ENCODE data around the gene HMX1.

DNA sequence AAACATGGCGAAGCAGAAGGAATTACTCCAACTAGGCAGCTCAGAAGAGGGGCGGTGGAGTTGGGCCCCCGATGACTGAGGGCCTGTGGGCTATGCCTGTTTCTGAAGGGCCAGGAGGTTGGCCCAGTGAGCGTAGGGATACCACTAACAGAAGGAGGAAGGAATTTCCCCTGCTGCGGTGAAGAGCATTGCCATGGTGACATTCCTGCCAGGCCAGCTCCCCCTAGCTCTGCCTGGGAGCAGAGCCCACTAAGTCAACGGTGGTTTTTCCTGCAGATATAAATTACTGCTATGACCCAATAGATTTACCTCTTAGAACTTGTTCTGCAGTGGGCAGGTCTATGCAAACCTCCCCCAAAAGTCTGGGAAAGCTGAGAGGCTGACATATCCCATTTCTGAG lies 28.9 kb upstream of the HMX1 start:
- TF ChIP-seq, protein P1, sequence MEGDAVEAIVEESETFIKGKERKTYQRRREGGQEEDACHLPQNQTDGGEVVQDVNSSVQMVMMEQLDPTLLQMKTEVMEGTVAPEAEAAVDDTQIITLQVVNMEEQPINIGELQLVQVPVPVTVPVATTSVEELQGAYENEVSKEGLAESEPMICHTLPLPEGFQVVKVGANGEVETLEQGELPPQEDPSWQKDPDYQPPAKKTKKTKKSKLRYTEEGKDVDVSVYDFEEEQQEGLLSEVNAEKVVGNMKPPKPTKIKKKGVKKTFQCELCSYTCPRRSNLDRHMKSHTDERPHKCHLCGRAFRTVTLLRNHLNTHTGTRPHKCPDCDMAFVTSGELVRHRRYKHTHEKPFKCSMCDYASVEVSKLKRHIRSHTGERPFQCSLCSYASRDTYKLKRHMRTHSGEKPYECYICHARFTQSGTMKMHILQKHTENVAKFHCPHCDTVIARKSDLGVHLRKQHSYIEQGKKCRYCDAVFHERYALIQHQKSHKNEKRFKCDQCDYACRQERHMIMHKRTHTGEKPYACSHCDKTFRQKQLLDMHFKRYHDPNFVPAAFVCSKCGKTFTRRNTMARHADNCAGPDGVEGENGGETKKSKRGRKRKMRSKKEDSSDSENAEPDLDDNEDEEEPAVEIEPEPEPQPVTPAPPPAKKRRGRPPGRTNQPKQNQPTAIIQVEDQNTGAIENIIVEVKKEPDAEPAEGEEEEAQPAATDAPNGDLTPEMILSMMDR (IDR thresholded peaks at IDR 0.05): no peak
- TF ChIP-seq EZH2 (IDR thresholded peaks at IDR 0.05; ENCODE audit: borderline replicate concordance, insufficient read depth, low read depth, low read length, poor library complexity, severe bottlenecking): no peak

Measured in B cell (primary cell).